HFFc6 (cell line): ENCODE data around the gene EFHC2. TPM values are rescaled to one million over a fixed set of nuclear protein-coding genes. Genes with fewer than 3 reads are reported as not detected.

ENCODE experiments used
- DNase-seq: peaks from one replicate; pipeline ENCODE4 v3.0.0-alpha.2; 2018
- H3K27ac Mint-ChIP-seq: 2 replicates; pipeline ENCODE4 v1.8.0; 2020; ENCODE audit warnings: mild to moderate bottlenecking, mixed read lengths
- H3K27me3 Mint-ChIP-seq: 2 replicates; pipeline ENCODE4 v1.8.0; 2021; ENCODE audit warnings: mild to moderate bottlenecking, moderate library complexity, mixed read lengths; ENCODE audit not compliant: insufficient read depth
- H3K36me3 Mint-ChIP-seq: 2 replicates; pipeline ENCODE4 v1.8.0; 2021; ENCODE audit warnings: low read depth, mixed read lengths
- H3K4me1 Mint-ChIP-seq: 2 replicates; pipeline ENCODE4 v1.8.0; 2020; ENCODE audit warnings: low read depth, mixed read lengths
- H3K4me3 Mint-ChIP-seq: 2 replicates; pipeline ENCODE4 v1.8.0; 2020; ENCODE audit warnings: mild to moderate bottlenecking, moderate library complexity, mixed read lengths
- H3K9me3 Mint-ChIP-seq: 2 replicates; pipeline ENCODE4 v1.8.0; 2020; ENCODE audit warnings: mild to moderate bottlenecking, mixed read lengths
- CTCF ChIP-seq: fragments of 200-600 bp; sonication (generic); IDR thresholded peaks from 2 replicates; pipeline ENCODE4 v1.5.0; 2021; ENCODE audit warnings: antibody characterized with exemption, mild to moderate bottlenecking
- total RNA-seq, 6 experiments: library from RNA; stranded (reverse); fragmentation: NEBNext Ultra II Directional; extraction: Animal tissue kit (Norgen Biotek cat#: 25700); gene quantifications; 2 replicates in 1 of 6; 3 replicates in 5 of 6; pipeline ENCODE4 v1.2.3, GENCODE V29; 2021

The EFHC2 gene
- total RNA-seq, 6 experiments from 2014 or later = not detected

GRCh38 chrX:44101281-44101680 is 242.2 kb downstream of the EFHC2 start:
- no peak for DNase-seq
- Mint-ChIP-seq H3K27ac (no peak overlapping the region), H3K9me3 (no peaks in the 10 kb centered on the region), H3K4me3 (no peak overlapping the region), H3K27me3 (peaks cover 13% of the 10 kb centered on the region), H3K4me1 (no peaks in the 10 kb centered on the region), H3K36me3 (no peaks in the 10 kb centered on the region)
- TF ChIP-seq CTCF = no peak

- Mint-ChIP-seq H3K4me1 (no peaks in the 10 kb centered on the region), H3K9me3 (no peaks in the 10 kb centered on the region)
Measured at GRCh38 chrX:44099366-44099765, 244.1 kb downstream of the EFHC2 start.

More at GRCh38 chrX:44099366-44099765, 244.1 kb downstream of the EFHC2 start:
- no peak for TF ChIP-seq CTCF
- Mint-ChIP-seq H3K36me3 (no peaks in the 10 kb centered on the region), H3K27ac (no peak overlapping the region), H3K27me3 (peaks cover 8% of the 10 kb centered on the region), H3K4me3 (no peak overlapping the region)
- no peak for DNase-seq

Other genes starting within 250 kb of the EFHC2 start
- gene FUNDC1, start 199.2 kb upstream of the EFHC2 start, total RNA-seq = 10 to 100 TPM; 14.3 to 17.8 (median 16.9) TPM